Adrenal gland (tissue), 5 donors: ENCODE results near the gene CCR7.

Experiments used
- CTCF ChIP-seq, 6 experiments: fragments of 450-650 bp in 4 of 6; fragments of 200-600 bp in 2 of 6; sonication (generic) in 1 of 6; IDR thresholded peaks; 1 replicate in 5 of 6; 2 replicates in 1 of 6; pipeline versions ENCODE4 v1.5.1 to v1.8.0; 2016 to 2021; ENCODE audit warnings: antibody characterized with exemption in 6 of 6, mild to moderate bottlenecking in 2 of 6, moderate library complexity in 1 of 6
- POLR2A ChIP-seq, 2 donors: fragments of 450-650 bp; IDR thresholded peaks; one replicate each; pipeline ENCODE4 v1.6.1; 2017; ENCODE audit warnings: antibody characterized with exemption in 2 of 2, mild to moderate bottlenecking in 2 of 2, moderate library complexity in 1 of 2
- donor health status: DM: no; HTN: no; CAD: no.

- no peak for TF ChIP-seq POLR2A (IDR thresholded peaks at IDR 0.05)
- TF ChIP-seq CTCF (IDR thresholded peaks at IDR 0.05) = no peak
Observed at GRCh38 chr17:40506786-40507185, 58.5 kb downstream of the CCR7 start.
